ENCODE results near the gene AP4B1.

Gene AP4B1

GRCh38 chr1:113943028-113943811 lies 38.6 kb upstream of the AP4B1 start:
- H3K9me3 ChIP-seq (replicated peaks; ENCODE audit: insufficient read depth, low read length): no peaks in the 10 kb centered on the region
- no peak overlapping the region for H3K4me2 ChIP-seq (ENCODE audit: low read depth, low read length)
- H4K20me1 ChIP-seq (ENCODE audit: insufficient read depth, low read length): no peaks in the 10 kb centered on the region
- no peak overlapping the region for H3K4me3 ChIP-seq (ENCODE audit: low read length)
- no peaks in the 10 kb centered on the region for H3K36me3 ChIP-seq (replicated peaks; ENCODE audit: insufficient read depth, low read length)
- no peak for DNase-seq
- H3K9ac ChIP-seq (ENCODE audit: low read length): no peak overlapping the region
- peaks cover 76% of the 10 kb centered on the region for H3K79me2 ChIP-seq (ENCODE audit: low read length)
- no peaks in the 10 kb centered on the region for H3K9me2 ChIP-seq (replicated peaks; ENCODE audit: insufficient read depth, low read length)
- H3F3A ChIP-seq (ENCODE audit: insufficient read depth, low read length): peaks cover 56% of the 10 kb centered on the region
- H3K4me1 ChIP-seq (ENCODE audit: low read length): peaks cover 44% of the 10 kb centered on the region
- no peak overlapping the region for H3K27ac ChIP-seq (ENCODE audit: low read length)
- no peaks in the 10 kb centered on the region for H3K27me3 ChIP-seq (replicated peaks; ENCODE audit: insufficient read depth, low read length)
- H2AFZ ChIP-seq (ENCODE audit: low read length): no peak overlapping the region
- TF ChIP-seq EZH2phosphoT487 (IDR thresholded peaks at IDR 0.05; ENCODE audit: low read length) (no peak), EZH2 (optimal IDR thresholded peaks at IDR 0.05; ENCODE audit: low read depth, low read length) (no peak), CTCF (IDR thresholded peaks at IDR 0.05; ENCODE audit: low read length) (no peak)

GRCh38 chr1:113942527-113942926 lies 37.9 kb upstream of the AP4B1 start:
- peaks cover 76% of the 10 kb centered on the region for H3K79me2 ChIP-seq (ENCODE audit: low read length)
- no peak overlapping the region for H3K4me2 ChIP-seq (ENCODE audit: low read depth, low read length)
- no peak overlapping the region for H2AFZ ChIP-seq (ENCODE audit: low read length)
- no peak overlapping the region for H3K4me3 ChIP-seq (ENCODE audit: low read length)
- H3F3A ChIP-seq (ENCODE audit: insufficient read depth, low read length): peaks cover 53% of the 10 kb centered on the region
- no peak for DNase-seq
- TF ChIP-seq EZH2 (optimal IDR thresholded peaks at IDR 0.05; ENCODE audit: low read depth, low read length): no peak
- TF ChIP-seq EZH2phosphoT487 (IDR thresholded peaks at IDR 0.05; ENCODE audit: low read length): no peak
- TF ChIP-seq CTCF (IDR thresholded peaks at IDR 0.05; ENCODE audit: low read length): no peak
- no peaks in the 10 kb centered on the region for H4K20me1 ChIP-seq (ENCODE audit: insufficient read depth, low read length)
- no peaks in the 10 kb centered on the region for H3K36me3 ChIP-seq (replicated peaks; ENCODE audit: insufficient read depth, low read length)
- H3K4me1 ChIP-seq (ENCODE audit: low read length): peaks cover 44% of the 10 kb centered on the region
- H3K27me3 ChIP-seq (replicated peaks; ENCODE audit: insufficient read depth, low read length): no peaks in the 10 kb centered on the region
- no peaks in the 10 kb centered on the region for H3K9me3 ChIP-seq (replicated peaks; ENCODE audit: insufficient read depth, low read length)
- H3K27ac ChIP-seq (ENCODE audit: low read length): peak overlapping the region; percentile 41; the same call in 1 of the 2 replicates
- no peak overlapping the region for H3K9ac ChIP-seq (ENCODE audit: low read length)
- H3K9me2 ChIP-seq (replicated peaks; ENCODE audit: insufficient read depth, low read length): no peaks in the 10 kb centered on the region

- Histone ChIP-seq H3K9me3 (replicated peaks; ENCODE audit: insufficient read depth, low read length) (no peaks in the 10 kb centered on the region), H3K27ac (ENCODE audit: low read length) (peak overlapping the region; percentile 99), H2AFZ (ENCODE audit: low read length) (no peak overlapping the region), H3K36me3 (replicated peaks; ENCODE audit: insufficient read depth, low read length) (no peaks in the 10 kb centered on the region), H3K79me2 (ENCODE audit: low read length) (peaks cover 76% of the 10 kb centered on the region), H3K4me2 (ENCODE audit: low read depth, low read length) (peak overlapping the region; percentile 68), H3K9ac (ENCODE audit: low read length) (peak overlapping the region; percentile 62; the same call in 1 of the 2 replicates), H3K4me1 (ENCODE audit: low read length) (peaks cover 42% of the 10 kb centered on the region), H4K20me1 (ENCODE audit: insufficient read depth, low read length) (no peaks in the 10 kb centered on the region), H3K4me3 (ENCODE audit: low read length) (peak overlapping the region; percentile 46; the same call in 1 of the 2 replicates), H3F3A (ENCODE audit: insufficient read depth, low read length) (peaks cover 40% of the 10 kb centered on the region), H3K27me3 (replicated peaks; ENCODE audit: insufficient read depth, low read length) (no peaks in the 10 kb centered on the region), H3K9me2 (replicated peaks; ENCODE audit: insufficient read depth, low read length) (no peaks in the 10 kb centered on the region)
- TF ChIP-seq EZH2 (optimal IDR thresholded peaks at IDR 0.05; ENCODE audit: low read depth, low read length): no peak
- TF ChIP-seq CTCF (IDR thresholded peaks at IDR 0.05; ENCODE audit: low read length): no peak
- no peak for TF ChIP-seq EZH2phosphoT487 (IDR thresholded peaks at IDR 0.05; ENCODE audit: low read length)
- DNase-seq: peak; percentile 49
These were observed 36.6 kb upstream of the AP4B1 start for GRCh38 chr1:113941245-113941559.
